ENCODE measurements around the gene RNF121. TPM values are rescaled to one million over a fixed set of nuclear protein-coding genes. Genes with fewer than 3 reads are reported as not detected.

The RNF121 gene
- total RNA-seq, 2 donors from 2014 or later: 34.4 to 45.5 TPM

DNA sequence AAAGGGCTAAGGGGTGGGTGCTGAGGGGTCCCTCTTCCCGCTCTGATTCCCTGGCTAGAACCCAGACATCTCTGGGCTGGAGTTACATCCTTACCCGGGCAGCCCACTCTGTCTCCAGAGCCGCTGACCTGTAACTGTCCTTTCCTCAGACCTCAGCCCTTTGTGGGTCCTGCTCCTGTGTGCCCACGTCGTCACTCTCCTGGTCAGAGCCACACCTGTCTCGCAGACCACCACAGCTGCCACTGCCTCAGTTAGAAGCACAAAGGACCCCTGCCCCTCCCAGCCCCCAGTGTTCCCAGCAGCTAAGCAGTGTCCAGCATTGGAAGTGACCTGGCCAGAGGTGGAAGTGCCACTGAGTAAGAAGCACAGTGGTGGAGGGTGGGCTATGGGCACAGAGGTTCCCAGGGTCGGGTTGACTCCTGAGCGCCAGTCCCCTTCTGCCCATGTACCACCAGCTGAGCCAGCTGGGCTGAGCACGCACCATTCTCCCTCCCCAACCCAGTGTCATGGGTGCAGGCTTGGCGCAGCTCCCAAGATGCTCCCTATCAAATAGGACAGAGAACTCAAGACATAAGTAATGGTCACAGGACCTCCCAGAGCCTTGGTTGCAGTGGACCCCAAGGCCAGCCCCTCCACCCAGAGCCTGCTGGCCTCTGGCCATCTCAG, 71.5 kb downstream of the RNF121 start:
- Mint-ChIP-seq H3K36me3 (peaks cover 9% of the 10 kb centered on the region), H3K9me3 (no peaks in the 10 kb centered on the region), H3K27ac (peak overlapping the region in 1 of 2 donors; percentile 99), H3K4me1 (ENCODE audit: low read depth in 2 of 2) (peaks cover 25 to 35% of the 10 kb centered on the region in 2 donors), H3K4me3 (no peak overlapping the region), H3K27me3 (no peaks in the 10 kb centered on the region)
- ATAC-seq: no peak
- DNase-seq (ENCODE audit: low spot score): no peak

- H3K27me3 Mint-ChIP-seq: no peaks in the 10 kb centered on the region
These were observed 72.4 kb downstream of the RNF121 start for GRCh38 chr11:72001285-72001684.

DNA sequence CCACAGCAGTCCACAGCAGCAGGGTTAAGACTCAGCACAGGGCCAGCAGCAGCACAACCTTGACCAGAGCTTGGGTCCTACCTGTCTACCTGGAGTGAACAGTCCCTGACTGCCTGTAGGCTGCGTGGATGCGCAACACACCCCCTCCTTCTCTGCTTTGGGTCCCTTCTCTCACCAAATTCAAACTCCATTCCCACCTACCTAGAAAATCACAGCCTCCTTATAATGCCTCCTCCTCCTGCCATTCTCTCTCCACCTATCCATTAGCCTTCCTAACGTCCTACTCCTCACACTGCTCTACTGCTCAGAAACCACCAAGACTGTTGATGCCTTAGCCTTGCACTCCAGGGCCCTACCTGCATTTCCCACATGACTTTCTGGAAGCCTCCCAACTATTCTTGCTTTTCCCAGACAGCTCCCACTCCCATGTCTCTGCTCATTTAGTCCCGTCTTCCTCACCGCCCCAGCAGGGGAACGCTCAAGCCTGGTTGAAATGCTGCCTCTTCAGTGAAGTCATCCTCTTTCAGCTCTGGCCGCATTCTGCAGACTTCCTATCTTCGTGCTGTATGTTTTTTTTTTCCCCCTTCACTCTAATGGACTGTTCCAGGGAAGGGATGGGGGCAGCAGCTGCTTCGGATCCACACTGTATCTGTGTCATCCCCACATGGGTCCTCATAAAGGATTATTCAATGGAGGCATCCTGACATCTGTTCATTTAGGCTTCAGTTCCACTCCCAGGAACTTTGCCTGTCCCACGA, 73.2 kb downstream of the RNF121 start:
- Mint-ChIP-seq H3K9me3 (no peaks in the 10 kb centered on the region), H3K27ac (peak overlapping the region; percentile 9 to 30), H3K27me3 (no peaks in the 10 kb centered on the region), H3K4me3 (no peak overlapping the region), H3K4me1 (ENCODE audit: low read depth in 2 of 2) (peaks cover 25 to 36% of the 10 kb centered on the region in 2 donors), H3K36me3 (peaks cover 9% of the 10 kb centered on the region)
- ATAC-seq: no peak
- DNase-seq (ENCODE audit: low spot score): no peak

More at GRCh38 chr11:72001285-72001684, 72.4 kb downstream of the RNF121 start:
- ATAC-seq (no peak), DNase-seq (ENCODE audit: low spot score) (no peak)
- no peaks in the 10 kb centered on the region for H3K9me3 Mint-ChIP-seq
- peaks cover 9% of the 10 kb centered on the region for H3K36me3 Mint-ChIP-seq
- no peak overlapping the region for H3K4me3 Mint-ChIP-seq
- peaks cover 25 to 38% of the 10 kb centered on the region in 2 donors for H3K4me1 Mint-ChIP-seq (ENCODE audit: low read depth in 2 of 2)
- peak overlapping the region in 1 of 2 donors; percentile 9 for H3K27ac Mint-ChIP-seq

DNA sequence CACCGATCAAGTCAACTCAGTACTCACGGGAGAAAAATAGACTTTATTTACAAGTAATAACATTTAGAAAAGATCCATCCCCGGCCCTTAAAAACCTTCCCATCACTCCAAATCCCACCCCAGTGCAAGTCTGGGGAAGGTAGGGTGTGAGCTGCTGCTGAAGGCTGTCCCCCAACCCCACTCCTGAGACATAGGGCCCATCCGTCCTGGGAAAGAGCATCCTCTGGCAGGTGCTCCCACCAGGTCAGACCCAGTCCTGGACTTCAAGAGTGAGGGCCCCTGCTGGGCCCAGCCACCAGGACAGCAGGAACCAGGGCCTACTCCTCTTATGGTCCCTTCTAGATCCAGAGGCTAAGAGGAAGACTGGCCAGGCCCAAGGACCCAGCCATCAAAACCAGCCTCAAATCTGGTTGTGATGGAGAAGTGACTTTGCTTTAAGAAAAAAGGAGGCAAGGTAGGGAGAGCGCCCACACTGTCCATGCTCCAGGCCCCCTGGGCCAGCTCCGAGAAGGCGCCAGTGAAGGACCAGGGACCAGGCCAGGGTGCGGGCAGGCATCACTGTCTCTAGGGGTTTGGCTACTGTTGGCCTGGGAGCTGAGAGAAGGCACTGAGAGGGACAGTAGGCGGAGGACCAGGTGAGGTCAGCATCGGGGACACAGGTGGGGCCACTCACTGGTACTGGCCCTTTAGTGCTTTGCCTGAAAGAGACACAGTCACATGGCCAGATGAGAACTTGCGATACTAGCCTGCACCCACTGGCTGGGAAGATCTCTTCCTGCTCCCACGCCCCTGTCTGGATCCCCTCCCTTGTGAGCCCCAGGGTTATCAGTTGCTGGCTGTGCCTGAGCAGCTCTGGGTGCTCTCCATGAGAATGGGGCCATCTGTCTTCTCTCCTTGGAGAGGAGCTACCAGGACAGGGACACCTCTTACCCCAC, 74.3 kb downstream of the RNF121 start:
- DNase-seq (ENCODE audit: low spot score) (no peak), ATAC-seq (no peak)
- H3K9me3 Mint-ChIP-seq: no peaks in the 10 kb centered on the region
- H3K27ac Mint-ChIP-seq: peak overlapping the region; percentile 9 to 30
- H3K27me3 Mint-ChIP-seq: no peaks in the 10 kb centered on the region
- no peak overlapping the region for H3K4me3 Mint-ChIP-seq
- peaks cover 10% of the 10 kb centered on the region for H3K36me3 Mint-ChIP-seq
- H3K4me1 Mint-ChIP-seq (ENCODE audit: low read depth in 2 of 2): peaks cover 23 to 37% of the 10 kb centered on the region in 2 donors

DNA sequence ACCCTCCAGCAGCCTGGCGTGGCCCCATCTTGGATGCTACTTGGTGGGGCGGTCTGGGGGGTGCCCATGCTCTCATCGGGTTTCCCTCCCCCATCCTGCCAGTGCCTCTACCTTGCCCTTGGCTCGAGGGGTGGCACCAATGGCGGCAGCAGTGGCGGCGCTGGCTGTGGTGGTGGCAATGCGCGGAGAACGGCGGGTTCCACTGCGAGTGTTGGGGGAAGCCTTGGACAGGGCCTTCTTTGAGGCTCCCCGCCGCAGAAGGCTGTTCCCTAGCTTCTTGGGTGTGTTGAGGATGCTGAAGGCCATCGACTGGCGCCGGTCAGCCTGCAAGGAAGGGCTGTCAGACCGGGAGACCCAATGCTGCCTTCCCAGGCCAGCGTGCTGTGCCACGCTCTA, 74.9 kb downstream of the RNF121 start:
- Mint-ChIP-seq H3K4me1 (ENCODE audit: low read depth in 2 of 2) (peaks cover 17 to 31% of the 10 kb centered on the region in 2 donors), H3K9me3 (no peaks in the 10 kb centered on the region), H3K27me3 (no peaks in the 10 kb centered on the region), H3K36me3 (peaks cover 15% of the 10 kb centered on the region), H3K4me3 (no peak overlapping the region), H3K27ac (no peak overlapping the region)
- DNase-seq (ENCODE audit: low spot score) (no peak), ATAC-seq (no peak)

DNA sequence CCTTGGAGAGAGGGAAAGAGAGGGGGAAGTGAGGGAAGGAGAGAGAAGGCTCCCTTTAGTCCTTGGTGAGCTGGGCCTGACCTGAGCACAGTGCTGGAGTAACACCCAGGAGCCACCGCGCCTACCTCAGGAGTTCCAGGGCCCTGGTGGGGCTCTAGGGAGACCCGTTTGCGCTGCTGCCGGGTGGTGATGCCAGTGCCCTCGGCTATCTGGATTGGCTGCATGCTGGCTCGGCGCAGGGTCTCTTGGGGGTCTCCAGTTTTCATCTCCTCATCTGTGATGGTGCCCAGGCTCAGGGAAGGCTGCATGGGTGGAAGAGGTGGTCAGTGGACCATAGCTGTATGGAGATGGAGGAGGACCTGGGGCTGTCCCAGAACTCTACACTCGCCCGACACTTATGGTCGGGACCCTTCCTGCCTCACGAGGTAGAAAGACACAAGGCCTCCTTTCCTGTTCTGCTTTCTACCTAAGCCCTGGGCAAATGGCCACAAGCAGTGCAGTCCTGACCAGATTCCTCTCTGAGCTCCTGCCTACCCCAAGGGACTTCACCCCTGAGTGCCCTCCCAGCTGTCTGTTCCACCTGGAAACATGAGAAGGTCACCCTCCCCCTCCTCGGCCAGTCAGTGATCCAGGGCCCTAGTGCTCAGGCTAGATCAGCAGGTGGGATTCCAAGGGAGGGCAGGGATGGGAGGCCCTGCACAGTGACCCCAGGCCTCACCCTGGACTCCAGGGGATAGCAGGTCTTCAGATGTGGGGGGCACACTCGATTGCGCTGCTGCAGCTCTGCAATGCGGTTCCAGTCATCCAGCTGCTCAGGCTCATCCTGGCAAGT, 75.9 kb downstream of the RNF121 start:
- H3K4me1 Mint-ChIP-seq (ENCODE audit: low read depth in 2 of 2): peaks cover 8 to 25% of the 10 kb centered on the region in 2 donors
- no peaks in the 10 kb centered on the region for H3K27me3 Mint-ChIP-seq
- H3K27ac Mint-ChIP-seq: no peak overlapping the region
- H3K9me3 Mint-ChIP-seq: no peaks in the 10 kb centered on the region
- no peak overlapping the region for H3K4me3 Mint-ChIP-seq
- peaks cover 15% of the 10 kb centered on the region for H3K36me3 Mint-ChIP-seq
- no peak for ATAC-seq
- DNase-seq (ENCODE audit: low spot score): no peak

DNA sequence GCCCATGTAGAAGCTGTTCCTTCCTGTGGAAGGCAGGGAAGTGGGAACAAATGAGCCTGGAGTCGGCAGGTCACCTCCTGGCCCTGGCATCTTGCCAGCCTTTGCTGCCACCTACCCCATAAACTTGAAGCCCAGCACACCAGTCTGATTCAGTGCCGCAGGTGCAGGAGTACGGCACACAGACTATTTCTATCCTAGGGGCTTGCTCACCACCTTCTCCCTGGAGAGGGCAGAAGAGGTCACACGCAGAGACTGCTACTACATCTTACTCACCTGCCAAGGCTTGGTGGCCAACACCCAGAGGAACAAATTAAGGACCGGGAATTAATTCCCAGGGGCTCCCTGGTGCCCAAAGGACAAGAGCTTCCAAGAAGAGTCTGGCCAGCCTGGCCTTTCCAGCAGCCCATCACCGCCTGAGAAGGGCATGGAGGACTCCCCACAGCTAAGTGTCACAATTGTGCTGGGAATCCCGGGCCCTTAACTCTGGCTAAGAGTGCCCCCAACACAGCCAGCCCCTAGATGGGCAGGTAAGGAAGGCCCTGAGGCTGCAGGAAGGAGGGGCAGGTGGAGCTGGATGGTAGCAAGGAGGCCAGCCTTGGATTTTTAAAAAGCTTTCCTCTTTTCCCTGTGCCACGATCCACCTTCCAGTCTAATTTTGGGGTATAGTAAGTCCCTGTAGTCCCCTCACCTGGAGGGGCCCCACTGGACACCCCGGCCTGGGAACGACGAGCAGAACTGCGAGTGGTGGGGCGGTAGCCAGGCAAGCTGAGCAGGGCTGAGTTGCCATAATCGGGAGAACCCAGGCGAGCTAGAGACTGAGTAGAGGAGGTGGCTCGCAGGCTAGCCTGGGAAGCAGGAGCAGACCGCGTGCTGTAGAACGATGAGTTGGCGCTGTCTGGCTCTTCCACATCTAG, 76.8 kb downstream of the RNF121 start:
- Mint-ChIP-seq H3K27me3 (no peaks in the 10 kb centered on the region), H3K36me3 (peaks cover 15% of the 10 kb centered on the region), H3K27ac (no peak overlapping the region), H3K9me3 (no peaks in the 10 kb centered on the region), H3K4me3 (no peak overlapping the region), H3K4me1 (ENCODE audit: low read depth in 2 of 2) (peaks cover 8 to 22% of the 10 kb centered on the region in 2 donors)
- no peak for DNase-seq (ENCODE audit: low spot score)
- ATAC-seq: no peak

DNA sequence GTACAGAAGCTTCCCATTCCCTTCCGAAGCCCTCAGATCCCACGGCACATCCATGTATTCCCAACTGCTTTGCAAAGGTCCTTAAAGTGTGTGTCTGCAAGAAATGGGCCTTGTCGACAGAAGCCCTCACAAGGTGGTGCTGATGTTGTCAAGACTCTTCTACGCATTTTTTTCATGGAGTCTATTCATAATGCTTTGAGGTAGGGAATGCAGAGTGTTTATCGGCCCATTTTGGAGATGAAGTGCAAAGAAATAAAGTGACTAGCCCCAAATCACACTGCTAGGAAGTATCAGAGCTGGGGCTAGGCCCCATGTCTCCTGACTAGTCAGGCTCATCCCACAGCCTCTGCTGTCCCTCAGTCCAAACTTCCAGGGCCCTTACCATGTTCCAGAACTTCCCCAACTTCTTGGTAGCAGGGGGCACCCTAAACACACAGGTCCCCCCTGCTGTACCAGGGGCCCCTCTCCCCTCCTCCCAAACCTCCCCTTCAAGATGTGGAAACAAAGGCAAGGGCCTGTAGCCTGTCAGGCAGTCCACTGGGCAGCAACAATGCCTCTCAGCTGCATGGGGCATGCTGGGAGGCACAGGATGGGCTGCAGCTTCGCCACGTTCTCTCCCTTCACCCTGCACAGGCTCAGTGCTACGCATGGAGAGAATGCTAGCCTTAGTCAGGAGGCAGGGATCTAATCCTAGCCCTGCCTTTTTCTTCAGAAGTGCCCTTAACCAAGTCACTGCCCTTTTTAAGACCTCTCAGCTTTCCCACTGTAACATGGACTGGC, 77.7 kb downstream of the RNF121 start:
- H3K9me3 Mint-ChIP-seq: no peaks in the 10 kb centered on the region
- H3K36me3 Mint-ChIP-seq: peaks cover 15% of the 10 kb centered on the region
- peak overlapping the region in 1 of 2 donors; percentile 74 for H3K27ac Mint-ChIP-seq

GRCh38 chr11:72007089-72007476, 78.2 kb downstream of the RNF121 start:
- no peaks in the 10 kb centered on the region for H3K9me3 Mint-ChIP-seq
- ATAC-seq (no peak), DNase-seq (ENCODE audit: low spot score) (no peak)
- peaks cover 11% of the 10 kb centered on the region for H3K36me3 Mint-ChIP-seq
- H3K4me3 Mint-ChIP-seq: no peak overlapping the region
- H3K4me1 Mint-ChIP-seq (ENCODE audit: low read depth in 2 of 2): peaks cover 3 to 16% of the 10 kb centered on the region in 2 donors
- H3K27me3 Mint-ChIP-seq: no peaks in the 10 kb centered on the region
- peak overlapping the region in 1 of 2 donors; percentile 74 for H3K27ac Mint-ChIP-seq

More for the DNA sequence above, 77.7 kb downstream of the RNF121 start:
- no peaks in the 10 kb centered on the region for H3K27me3 Mint-ChIP-seq
- H3K4me1 Mint-ChIP-seq (ENCODE audit: low read depth in 2 of 2): peaks cover 8 to 20% of the 10 kb centered on the region in 2 donors
- ATAC-seq (no peak), DNase-seq (ENCODE audit: low spot score) (no peak)
- H3K4me3 Mint-ChIP-seq: no peak overlapping the region

GRCh38 chr11:72007587-72007986, 78.7 kb downstream of the RNF121 start:
- H3K27me3 Mint-ChIP-seq: no peaks in the 10 kb centered on the region
- peak overlapping the region in 1 of 2 donors; percentile 74 for H3K27ac Mint-ChIP-seq
- peaks cover 6% of the 10 kb centered on the region for H3K36me3 Mint-ChIP-seq
- no peak overlapping the region for H3K4me3 Mint-ChIP-seq
- no peak for ATAC-seq
- no peaks in the 10 kb centered on the region for H3K9me3 Mint-ChIP-seq
- no peak for DNase-seq (ENCODE audit: low spot score)
- peaks cover 0 to 11% of the 10 kb centered on the region in 2 donors for H3K4me1 Mint-ChIP-seq (ENCODE audit: low read depth in 2 of 2)

DNA sequence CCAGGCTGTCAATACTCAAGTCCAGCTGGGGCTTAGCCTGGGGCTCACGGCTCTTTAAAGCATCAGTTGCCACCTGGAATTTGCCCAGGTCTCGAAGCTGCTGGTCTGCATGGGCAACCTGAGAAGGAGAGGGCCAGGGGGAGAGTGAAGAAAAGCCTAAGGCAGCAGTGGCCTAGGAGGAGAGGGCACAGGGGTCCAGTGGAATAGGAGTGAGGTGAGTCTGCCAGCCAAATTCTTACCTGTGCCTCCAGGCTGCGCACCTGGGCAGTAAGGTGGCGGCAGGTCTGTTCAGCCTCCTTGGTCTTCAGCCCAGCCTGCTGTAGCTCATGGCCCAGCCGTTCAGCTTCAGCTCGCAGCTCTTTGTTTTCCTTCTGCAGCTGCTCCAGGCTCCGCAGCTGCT, 79.9 kb downstream of the RNF121 start:
- ATAC-seq (no peak), DNase-seq (ENCODE audit: low spot score) (no peak)
- H3K9me3 Mint-ChIP-seq: no peaks in the 10 kb centered on the region
- H3K27me3 Mint-ChIP-seq: no peaks in the 10 kb centered on the region
- H3K27ac Mint-ChIP-seq: peak overlapping the region in 1 of 2 donors; percentile 44
- H3K36me3 Mint-ChIP-seq: peaks cover 6% of the 10 kb centered on the region
- peaks cover 0 to 15% of the 10 kb centered on the region in 2 donors for H3K4me1 Mint-ChIP-seq (ENCODE audit: low read depth in 2 of 2)
- no peak overlapping the region for H3K4me3 Mint-ChIP-seq

All from natural killer cell treated with Interleukin-12 subunit alpha and Interleukin-12 subunit beta and Interleukin-15 and Interleukin-18, amount 100 ng/mL, for 72 hours (primary cell).